Adrenal gland (tissue), 5 donors: ENCODE results near the gene HLCS.

Experiments
- CTCF ChIP-seq, 6 experiments: fragments of 450-650 bp in 4 of 6; fragments of 200-600 bp in 2 of 6; sonication (generic) in 1 of 6; IDR thresholded peaks; 1 replicate in 5 of 6; 2 replicates in 1 of 6; pipeline versions ENCODE4 v1.5.1 to v1.8.0; 2016 to 2021; ENCODE audit warnings: antibody characterized with exemption in 6 of 6, mild to moderate bottlenecking in 2 of 6, moderate library complexity in 1 of 6
- POLR2A ChIP-seq, 2 donors: fragments of 450-650 bp; IDR thresholded peaks; one replicate each; pipeline ENCODE4 v1.6.1; 2017; ENCODE audit warnings: antibody characterized with exemption in 2 of 2, mild to moderate bottlenecking in 2 of 2, moderate library complexity in 1 of 2
- donor health status: DM: no; HTN: no; CAD: no.

- TF ChIP-seq CTCF (IDR thresholded peaks at IDR 0.05) (no peak), POLR2A (IDR thresholded peaks at IDR 0.05) (no peak)
Measured at GRCh38 chr21:36992671-36993070, 26.2 kb upstream of the HLCS start.
